Fibroblast of villous mesenchyme (primary cell): ENCODE data around the gene PRDM16. TPM values are rescaled to one million over a fixed set of nuclear protein-coding genes. Genes with fewer than 3 reads are reported as not detected.
A peak's percentile ranks its signal among the peaks of the same experiment; 100 is the strongest.

Source experiments
- DNase-seq: peaks from one replicate; pipeline ENCODE4 v3.0.0-alpha.2; 2010; ENCODE audit warnings: low read depth
- H3K4me3 ChIP-seq: 2 replicates; pipeline ENCODE4 v1.5.1; 2011; ENCODE audit warnings: low read depth, mild to moderate bottlenecking, low read length
- total RNA-seq: library from RNA; depleted of rRNA; stranded (reverse); fragments of >200 nt; gene quantifications from 2 replicates; pipeline ENCODE4 v1.2.3, GENCODE V29; 2012
- TF ChIP-seq, protein P1 (sequence below): IDR thresholded peaks from 2 replicates; pipeline ENCODE4 v1.5.1; 2012; ENCODE audit warnings: low read depth, mild to moderate bottlenecking, low read length; ENCODE audit not compliant: insufficient read depth

Gene PRDM16
- total RNA-seq, 1 donor, result 1.7 TPM

DNA sequence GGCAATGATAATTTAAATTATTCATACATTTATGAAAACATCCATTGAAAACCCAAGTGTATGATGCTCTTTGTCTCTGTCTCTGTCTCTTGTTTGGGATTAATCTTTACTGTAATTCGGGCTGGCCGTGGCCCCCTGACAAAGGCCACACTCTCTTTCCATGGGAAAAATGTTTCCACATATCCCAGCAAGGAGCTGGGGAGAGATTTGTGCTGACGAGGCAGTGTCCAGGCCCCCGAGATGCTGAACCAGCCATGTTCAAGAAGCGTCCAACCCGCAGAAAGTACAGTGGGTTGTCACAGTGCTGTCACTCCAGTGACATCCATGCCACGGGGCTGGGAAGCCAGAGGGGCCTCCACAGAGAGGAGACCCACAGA is 147.0 kb downstream of the PRDM16 start:
- H3K4me3 ChIP-seq, result no peak overlapping the region
- TF ChIP-seq, protein P1, sequence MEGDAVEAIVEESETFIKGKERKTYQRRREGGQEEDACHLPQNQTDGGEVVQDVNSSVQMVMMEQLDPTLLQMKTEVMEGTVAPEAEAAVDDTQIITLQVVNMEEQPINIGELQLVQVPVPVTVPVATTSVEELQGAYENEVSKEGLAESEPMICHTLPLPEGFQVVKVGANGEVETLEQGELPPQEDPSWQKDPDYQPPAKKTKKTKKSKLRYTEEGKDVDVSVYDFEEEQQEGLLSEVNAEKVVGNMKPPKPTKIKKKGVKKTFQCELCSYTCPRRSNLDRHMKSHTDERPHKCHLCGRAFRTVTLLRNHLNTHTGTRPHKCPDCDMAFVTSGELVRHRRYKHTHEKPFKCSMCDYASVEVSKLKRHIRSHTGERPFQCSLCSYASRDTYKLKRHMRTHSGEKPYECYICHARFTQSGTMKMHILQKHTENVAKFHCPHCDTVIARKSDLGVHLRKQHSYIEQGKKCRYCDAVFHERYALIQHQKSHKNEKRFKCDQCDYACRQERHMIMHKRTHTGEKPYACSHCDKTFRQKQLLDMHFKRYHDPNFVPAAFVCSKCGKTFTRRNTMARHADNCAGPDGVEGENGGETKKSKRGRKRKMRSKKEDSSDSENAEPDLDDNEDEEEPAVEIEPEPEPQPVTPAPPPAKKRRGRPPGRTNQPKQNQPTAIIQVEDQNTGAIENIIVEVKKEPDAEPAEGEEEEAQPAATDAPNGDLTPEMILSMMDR, result no peak
- DNase-seq, result no peak

DNA sequence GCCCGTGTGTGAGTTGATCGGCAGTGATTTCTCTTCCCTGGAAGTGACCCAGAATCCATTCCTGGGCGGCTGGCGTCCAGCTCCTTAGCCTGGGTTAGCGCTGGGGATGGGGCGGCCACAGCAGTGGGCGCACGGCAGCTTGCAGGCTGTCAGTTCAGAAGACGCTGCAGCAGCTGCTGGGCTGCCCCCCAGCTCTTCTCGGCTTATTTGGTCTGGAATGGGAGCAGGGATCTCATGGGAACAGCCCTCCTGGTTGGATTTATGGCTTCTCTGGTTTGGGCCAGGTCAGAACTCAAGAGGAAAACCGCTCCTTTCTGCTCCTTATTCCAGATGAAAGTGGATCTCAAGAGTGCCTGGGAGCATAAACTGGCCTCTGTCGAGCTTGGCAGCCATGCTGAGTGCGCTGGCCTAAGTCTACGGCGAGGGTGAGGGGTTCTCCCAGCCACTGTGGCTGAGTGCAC is 148.2 kb downstream of the PRDM16 start:
- DNase-seq, result no peak
- TF ChIP-seq, protein P1, result no peak

DNA sequence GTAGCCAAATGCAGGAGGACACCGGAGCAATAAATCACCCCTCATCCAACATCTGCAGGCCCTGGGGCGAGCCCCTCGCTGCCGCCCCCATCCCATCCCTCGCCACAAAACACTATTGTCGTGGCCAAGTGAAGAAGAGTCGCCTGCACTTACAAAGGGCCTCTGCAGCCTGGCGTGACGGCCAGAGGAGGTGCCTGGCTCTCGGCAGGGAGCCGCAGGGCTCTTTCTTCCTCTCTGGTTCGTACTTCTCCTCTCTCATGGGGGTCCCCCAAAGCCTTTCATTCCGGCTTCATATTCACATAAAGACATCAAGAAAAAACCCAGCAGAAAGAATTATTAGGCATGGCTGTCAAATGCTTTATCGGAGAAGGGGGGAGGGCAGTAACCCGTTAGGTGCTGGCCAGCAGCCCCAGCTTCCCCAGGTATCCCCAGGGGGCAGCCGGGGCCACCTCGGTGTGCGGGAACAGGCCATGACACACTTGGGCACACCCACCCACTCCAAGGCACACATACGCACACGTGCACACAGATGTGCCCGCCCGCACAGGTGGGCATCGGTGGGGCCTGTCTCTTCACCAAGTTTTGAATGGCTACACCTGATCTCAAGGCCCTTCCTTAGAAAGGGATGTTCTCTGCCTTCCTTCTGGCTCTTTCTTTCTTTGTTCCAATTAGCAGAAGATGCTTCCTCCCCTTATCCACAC is 149.1 kb downstream of the PRDM16 start:
- no peak for DNase-seq
- no peak overlapping the region for H3K4me3 ChIP-seq
- TF ChIP-seq, protein P1, result no peak

More for the DNA sequence above, 148.2 kb downstream of the PRDM16 start:
- H3K4me3 ChIP-seq, result no peak overlapping the region

DNA sequence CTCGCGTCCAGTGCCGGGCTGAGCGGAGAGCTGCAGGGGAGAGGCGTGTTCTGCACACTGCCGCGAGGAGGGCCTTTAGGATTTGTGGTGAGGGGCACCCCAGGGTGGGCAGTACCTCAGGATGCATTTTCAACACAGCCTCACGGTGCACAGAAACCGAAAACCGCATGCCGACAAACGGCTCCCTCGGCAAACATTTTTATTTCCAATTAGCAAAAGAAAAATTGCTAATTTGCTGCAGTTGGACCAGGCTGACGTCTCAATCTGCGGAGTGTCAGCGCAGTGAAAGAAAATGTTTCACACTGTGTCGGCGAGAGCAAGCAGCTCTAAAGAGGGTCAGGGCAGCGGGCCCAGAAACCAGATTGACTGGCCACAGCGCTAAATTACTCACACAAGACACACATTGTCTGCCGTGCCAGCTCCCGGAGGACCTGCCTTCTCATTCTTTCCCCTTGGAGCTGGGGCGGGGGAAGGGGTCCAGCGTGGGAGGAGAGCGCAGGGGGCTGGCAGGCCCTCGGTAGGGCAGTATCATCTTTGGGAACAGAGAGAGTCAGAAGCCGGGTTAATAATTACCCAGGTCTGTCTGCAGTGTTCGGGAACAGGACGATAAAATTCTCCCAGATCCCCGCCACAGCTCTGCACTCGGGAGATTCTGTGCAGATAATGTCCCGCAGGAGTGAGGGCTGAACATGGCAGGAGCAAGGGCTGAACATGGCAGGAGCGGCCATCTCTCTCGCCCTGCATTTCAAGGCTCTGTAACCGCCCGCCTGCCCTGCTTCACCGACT is 150.2 kb downstream of the PRDM16 start:
- TF ChIP-seq, protein P1, result no peak
- no peak overlapping the region for H3K4me3 ChIP-seq
- DNase-seq, result peak; percentile 3

DNA sequence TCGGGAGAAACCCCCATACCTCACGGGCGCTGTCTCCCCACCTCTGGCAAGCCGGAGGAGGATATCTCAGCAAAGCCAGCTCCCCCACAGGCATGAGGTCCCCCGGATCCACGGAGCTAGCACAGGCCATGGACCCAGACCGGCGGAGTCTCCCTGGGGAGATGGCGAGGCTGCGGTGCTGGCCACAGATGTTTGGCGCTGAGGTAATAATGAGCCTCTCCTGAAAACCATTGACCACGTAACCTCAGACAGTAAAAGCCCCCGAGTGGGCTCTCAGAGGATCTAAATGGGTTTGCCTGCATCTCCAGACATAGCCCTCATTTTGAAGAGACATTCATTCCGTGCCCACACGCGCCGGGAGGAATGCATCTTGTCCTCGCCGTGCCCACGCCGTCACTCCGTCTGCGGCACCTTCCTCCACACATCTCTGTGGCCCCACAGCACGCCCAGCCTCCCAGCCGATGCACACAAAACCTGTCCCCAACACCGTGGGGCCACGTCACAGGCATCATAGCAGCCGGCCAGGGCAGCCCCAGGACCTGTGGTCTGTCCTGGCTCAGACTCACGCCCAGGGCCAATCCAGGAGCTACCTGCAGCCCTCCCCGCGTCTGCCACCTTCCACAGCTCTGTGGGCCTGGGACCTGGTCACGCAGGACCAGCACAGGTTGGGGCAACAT is 150.9 kb downstream of the PRDM16 start:
- H3K4me3 ChIP-seq, result no peak overlapping the region
- DNase-seq, result no peak
- TF ChIP-seq, protein P1, result no peak

DNA sequence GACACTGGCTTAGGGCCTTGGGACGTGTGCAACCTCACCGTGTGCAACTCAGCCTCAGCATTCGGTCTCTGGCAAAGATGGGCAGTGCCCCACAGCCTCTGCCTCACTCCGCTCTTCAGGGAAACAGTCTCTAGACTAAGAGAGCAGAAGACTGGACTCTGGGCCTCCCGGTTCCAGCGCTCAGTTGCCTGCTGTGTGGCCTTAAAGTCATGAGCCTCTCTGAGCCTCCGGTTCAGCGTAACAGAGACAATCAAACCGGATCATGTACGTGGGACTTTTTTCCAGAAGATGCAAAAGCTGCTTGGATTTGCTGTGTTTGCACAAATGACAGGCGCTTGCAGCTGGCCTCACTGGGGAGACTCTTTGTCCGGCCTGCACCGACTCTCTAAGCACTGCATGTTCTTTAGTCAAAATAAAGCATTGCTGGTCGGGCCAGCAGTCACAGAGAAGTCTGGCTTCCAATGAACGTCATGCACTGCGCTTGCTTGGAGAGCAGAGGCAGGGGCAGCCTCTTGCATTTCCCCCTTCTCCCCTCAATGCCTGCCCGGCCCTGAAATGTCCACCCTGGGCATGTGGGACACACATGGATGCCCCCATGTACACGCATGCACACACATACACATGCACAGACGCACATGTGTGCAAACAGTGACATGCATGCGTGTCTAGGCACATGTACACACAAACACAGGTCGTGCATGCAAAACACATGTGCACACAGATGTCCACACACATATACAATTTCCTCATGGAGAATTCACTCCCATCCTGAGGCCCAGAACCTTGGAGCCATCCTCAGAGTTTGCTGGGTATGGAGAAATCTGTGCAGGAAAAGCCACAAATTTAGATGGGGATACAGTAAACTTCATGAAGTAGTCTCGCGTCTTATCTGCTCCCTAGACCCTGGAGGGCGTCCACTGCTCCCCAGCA is 152.4 kb downstream of the PRDM16 start:
- no peak for DNase-seq
- TF ChIP-seq, protein P1, result no peak
- no peak overlapping the region for H3K4me3 ChIP-seq
